Measurements from ENCODE around the gene NUDCD3.
"Not testable (repeated sequence)": the region's sequence is repeated elsewhere in the genome, so short reads cannot be mapped to it uniquely, and the experiment has no call there.

Gene NUDCD3

GRCh38 chr7:44511863-44512468, 21.5 kb upstream of the NUDCD3 start:
- no peak overlapping the region for H2AFZ ChIP-seq (ENCODE audit: low read depth, low read length, severe bottlenecking)
- H3K27me3 ChIP-seq (ENCODE audit: low read length) = no peaks in the 10 kb centered on the region
- H3K27ac ChIP-seq (ENCODE audit: low read depth, low read length) = no peak overlapping the region

DNA sequence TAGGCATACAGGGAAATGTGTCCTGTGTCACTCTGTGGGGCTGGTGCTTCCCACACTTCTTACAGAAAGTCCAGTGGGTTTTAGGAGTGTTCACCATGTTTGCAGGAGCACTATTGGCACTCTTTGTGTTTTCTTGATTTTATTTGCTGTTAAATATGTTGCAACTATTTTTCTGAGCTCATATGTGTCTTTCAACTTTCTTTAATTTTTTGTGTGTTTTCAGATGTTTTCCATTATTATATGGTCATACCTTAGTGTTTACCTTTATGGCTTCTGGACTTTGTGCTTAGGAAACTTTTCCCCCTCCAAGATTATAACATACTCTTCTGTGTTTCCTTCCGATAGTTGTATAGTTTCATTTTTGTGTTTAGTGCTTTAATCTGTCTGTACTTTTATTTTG, 20.8 kb upstream of the NUDCD3 start:
- no peak overlapping the region for H3K4me2 ChIP-seq (ENCODE audit: low read depth, low read length, poor library complexity, severe bottlenecking)
- H2AFZ ChIP-seq (ENCODE audit: low read depth, low read length, severe bottlenecking) = no peak overlapping the region
- no peaks in the 10 kb centered on the region for H3K36me3 ChIP-seq (ENCODE audit: low read length)
- no peak overlapping the region for H3K27ac ChIP-seq (ENCODE audit: low read depth, low read length)
- TF ChIP-seq, protein P1, sequence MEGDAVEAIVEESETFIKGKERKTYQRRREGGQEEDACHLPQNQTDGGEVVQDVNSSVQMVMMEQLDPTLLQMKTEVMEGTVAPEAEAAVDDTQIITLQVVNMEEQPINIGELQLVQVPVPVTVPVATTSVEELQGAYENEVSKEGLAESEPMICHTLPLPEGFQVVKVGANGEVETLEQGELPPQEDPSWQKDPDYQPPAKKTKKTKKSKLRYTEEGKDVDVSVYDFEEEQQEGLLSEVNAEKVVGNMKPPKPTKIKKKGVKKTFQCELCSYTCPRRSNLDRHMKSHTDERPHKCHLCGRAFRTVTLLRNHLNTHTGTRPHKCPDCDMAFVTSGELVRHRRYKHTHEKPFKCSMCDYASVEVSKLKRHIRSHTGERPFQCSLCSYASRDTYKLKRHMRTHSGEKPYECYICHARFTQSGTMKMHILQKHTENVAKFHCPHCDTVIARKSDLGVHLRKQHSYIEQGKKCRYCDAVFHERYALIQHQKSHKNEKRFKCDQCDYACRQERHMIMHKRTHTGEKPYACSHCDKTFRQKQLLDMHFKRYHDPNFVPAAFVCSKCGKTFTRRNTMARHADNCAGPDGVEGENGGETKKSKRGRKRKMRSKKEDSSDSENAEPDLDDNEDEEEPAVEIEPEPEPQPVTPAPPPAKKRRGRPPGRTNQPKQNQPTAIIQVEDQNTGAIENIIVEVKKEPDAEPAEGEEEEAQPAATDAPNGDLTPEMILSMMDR (IDR thresholded peaks at IDR 0.05; ENCODE audit: insufficient read depth, low read length, poor library complexity, severe bottlenecking) = no peak
- no peak for TF ChIP-seq EZH2phosphoT487 (conservative IDR thresholded peaks at IDR 0.05; ENCODE audit: low read length)
- no peak overlapping the region for H3K9ac ChIP-seq (ENCODE audit: low read length)
- no peaks in the 10 kb centered on the region for H3F3A ChIP-seq (ENCODE audit: insufficient read depth)
- no peaks in the 10 kb centered on the region for H3K27me3 ChIP-seq (ENCODE audit: low read length)
- H3K9me3 ChIP-seq (ENCODE audit: insufficient read depth, low read length) = no peaks in the 10 kb centered on the region
- no peaks in the 10 kb centered on the region for H3K9me2 ChIP-seq (replicated peaks; ENCODE audit: insufficient read depth, low read length)
- H4K20me1 ChIP-seq (ENCODE audit: low read depth, low read length) = no peaks in the 10 kb centered on the region
- H3K4me3 ChIP-seq (ENCODE audit: insufficient read depth, low read length, poor library complexity, severe bottlenecking) = no peak overlapping the region
- no peaks in the 10 kb centered on the region for H3K79me2 ChIP-seq (ENCODE audit: insufficient read depth, low read length)

More at GRCh38 chr7:44511863-44512468, 21.5 kb upstream of the NUDCD3 start:
- no peaks in the 10 kb centered on the region for H3K9me3 ChIP-seq (ENCODE audit: insufficient read depth, low read length)
- H3K36me3 ChIP-seq (ENCODE audit: low read length) = no peaks in the 10 kb centered on the region
- H3K9me2 ChIP-seq (replicated peaks; ENCODE audit: insufficient read depth, low read length) = no peaks in the 10 kb centered on the region
- H3K79me2 ChIP-seq (ENCODE audit: insufficient read depth, low read length) = no peaks in the 10 kb centered on the region
- no peaks in the 10 kb centered on the region for H3F3A ChIP-seq (ENCODE audit: insufficient read depth)
- no peak overlapping the region for H3K9ac ChIP-seq (ENCODE audit: low read length)
- no peak for TF ChIP-seq EZH2phosphoT487 (conservative IDR thresholded peaks at IDR 0.05; ENCODE audit: low read length)
- TF ChIP-seq, protein P1 (IDR thresholded peaks at IDR 0.05; ENCODE audit: insufficient read depth, low read length, poor library complexity, severe bottlenecking) = no peak
- no peak overlapping the region for H3K4me3 ChIP-seq (ENCODE audit: insufficient read depth, low read length, poor library complexity, severe bottlenecking)
- no peak overlapping the region for H3K4me2 ChIP-seq (ENCODE audit: low read depth, low read length, poor library complexity, severe bottlenecking)
- no peaks in the 10 kb centered on the region for H4K20me1 ChIP-seq (ENCODE audit: low read depth, low read length)

DNA sequence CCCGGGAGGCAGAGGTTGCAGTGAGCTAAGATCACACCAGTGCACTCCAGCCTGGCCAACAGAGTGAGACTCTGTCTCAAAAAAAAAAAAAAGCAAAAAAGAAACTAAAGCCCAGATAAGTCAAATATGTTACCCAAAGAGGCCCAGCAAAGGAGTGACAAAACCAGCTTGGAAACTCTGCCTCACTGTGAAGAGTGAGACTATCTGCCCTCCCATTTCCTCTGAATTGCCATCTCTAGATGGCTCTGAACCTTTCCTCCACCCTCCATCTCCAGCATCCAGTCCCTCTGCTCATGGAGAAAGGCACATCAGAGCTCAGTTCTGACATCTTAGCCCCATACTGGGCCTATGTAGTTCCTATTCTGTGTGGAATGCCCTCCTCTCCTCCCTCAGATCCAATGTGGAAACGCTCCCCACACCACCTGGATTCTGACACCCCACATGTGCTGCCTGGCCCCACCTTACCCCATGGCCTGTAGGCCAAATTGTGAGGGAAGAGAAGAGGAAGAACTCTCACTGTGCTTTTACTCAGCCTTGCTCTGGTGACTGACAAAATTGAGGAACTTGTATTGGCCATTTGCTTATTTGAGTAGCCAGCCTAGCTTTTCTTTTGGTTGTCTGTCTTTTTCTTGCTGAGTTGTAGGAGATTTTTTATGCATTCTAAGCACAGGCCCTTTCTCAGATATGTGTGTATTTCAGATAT, 18.0 kb upstream of the NUDCD3 start:
- Histone ChIP-seq H3K27ac (ENCODE audit: low read depth, low read length) (no peak overlapping the region), H3K9ac (ENCODE audit: low read length) (no peak overlapping the region), H3K9me2 (replicated peaks; ENCODE audit: insufficient read depth, low read length) (no peaks in the 10 kb centered on the region), H3K4me3 (ENCODE audit: insufficient read depth, low read length, poor library complexity, severe bottlenecking) (no peak overlapping the region), H3K79me2 (ENCODE audit: insufficient read depth, low read length) (no peaks in the 10 kb centered on the region), H3K4me2 (ENCODE audit: low read depth, low read length, poor library complexity, severe bottlenecking) (no peak overlapping the region), H3F3A (ENCODE audit: insufficient read depth) (no peaks in the 10 kb centered on the region), H2AFZ (ENCODE audit: low read depth, low read length, severe bottlenecking) (no peak overlapping the region), H3K36me3 (ENCODE audit: low read length) (no peaks in the 10 kb centered on the region), H3K9me3 (ENCODE audit: insufficient read depth, low read length) (no peaks in the 10 kb centered on the region), H4K20me1 (ENCODE audit: low read depth, low read length) (no peaks in the 10 kb centered on the region), H3K27me3 (ENCODE audit: low read length) (no peaks in the 10 kb centered on the region)
- TF ChIP-seq, protein P1 (IDR thresholded peaks at IDR 0.05; ENCODE audit: insufficient read depth, low read length, poor library complexity, severe bottlenecking) = no peak
- TF ChIP-seq EZH2phosphoT487 (conservative IDR thresholded peaks at IDR 0.05; ENCODE audit: low read length) = no peak

- H4K20me1 ChIP-seq (ENCODE audit: low read depth, low read length); H3F3A ChIP-seq (ENCODE audit: insufficient read depth); H3K27me3 ChIP-seq (ENCODE audit: low read length); H3K79me2 ChIP-seq (ENCODE audit: insufficient read depth, low read length); H3K36me3 ChIP-seq (ENCODE audit: low read length); H2AFZ ChIP-seq (ENCODE audit: low read depth, low read length, severe bottlenecking); H3K9me3 ChIP-seq (ENCODE audit: insufficient read depth, low read length); H3K9me2 ChIP-seq (replicated peaks; ENCODE audit: insufficient read depth, low read length); H3K4me2 ChIP-seq (ENCODE audit: low read depth, low read length, poor library complexity, severe bottlenecking); H3K27ac ChIP-seq (ENCODE audit: low read depth, low read length); H3K9ac ChIP-seq (ENCODE audit: low read length); H3K4me3 ChIP-seq (ENCODE audit: insufficient read depth, low read length, poor library complexity, severe bottlenecking): not testable (repeated sequence)
Observed at GRCh38 chr7:44506592-44507288, 16.3 kb upstream of the NUDCD3 start.

Data from SU-DHL-6 (cell line).